H7 (cell line): ENCODE data around the gene PRR13. TPM values are rescaled to one million over a fixed set of nuclear protein-coding genes. Genes with fewer than 3 reads are reported as not detected.
"Not testable (repeated sequence)": the region's sequence is repeated elsewhere in the genome, so short reads cannot be mapped to it uniquely, and the experiment has no call there.

Source experiments
- DNase-seq: peaks from one replicate; pipeline ENCODE4 v3.0.0; 2012
- H3K27me3 ChIP-seq: 2 replicates; pipeline ENCODE4 v1.6.0; 2011; ENCODE audit warnings: mild to moderate bottlenecking, low read length; ENCODE audit not compliant: control insufficient read depth, insufficient read depth
- H3K36me3 ChIP-seq: replicated peaks from 2 replicates; pipeline ENCODE4 v1.5.1; 2011; ENCODE audit warnings: low read length; ENCODE audit not compliant: control insufficient read depth, insufficient read depth
- H3K4me3 ChIP-seq: 2 replicates; pipeline ENCODE4 v1.5.1; 2011; ENCODE audit warnings: low read depth, mild to moderate bottlenecking, control low read depth, low read length, moderate library complexity; ENCODE audit not compliant: insufficient read depth
- total RNA-seq: library from RNA; depleted of rRNA; stranded (reverse); fragments of >200 nt; shearing (Covaris generic); gene quantifications from 2 replicates; pipeline ENCODE4 v1.2.3, GENCODE V29; 2014

The PRR13 gene
- total RNA-seq, 1 experiment from 2014 or later, result 130 TPM

GRCh38 chr12:53424626-53425514 lies 16.7 kb upstream of the PRR13 start:
- no peak overlapping the region for H3K4me3 ChIP-seq
- H3K27me3 ChIP-seq, result no peaks in the 10 kb centered on the region
- DNase-seq, result no peak
- no peaks in the 10 kb centered on the region for H3K36me3 ChIP-seq

- no peak for DNase-seq
- Histone ChIP-seq H3K36me3 (no peaks in the 10 kb centered on the region), H3K4me3 (no peak overlapping the region)
Observed at GRCh38 chr12:53425515-53426150, 15.9 kb upstream of the PRR13 start.

GRCh38 chr12:53427905-53428594 lies 13.5 kb upstream of the PRR13 start:
- Histone ChIP-seq H3K4me3 (no peak overlapping the region), H3K27me3 (no peaks in the 10 kb centered on the region), H3K36me3 (no peaks in the 10 kb centered on the region)
- DNase-seq, result no peak

More at GRCh38 chr12:53425515-53426150, 15.9 kb upstream of the PRR13 start:
- no peaks in the 10 kb centered on the region for H3K27me3 ChIP-seq

- no peaks in the 10 kb centered on the region for H3K36me3 ChIP-seq
- no peaks in the 10 kb centered on the region for H3K27me3 ChIP-seq
- no peak for DNase-seq
- H3K4me3 ChIP-seq, result no peak overlapping the region
Observed at GRCh38 chr12:53428741-53429140, 12.8 kb upstream of the PRR13 start.

- DNase-seq, result no peak
- H3K4me3 ChIP-seq, result no peak overlapping the region
- H3K36me3 ChIP-seq, result no peaks in the 10 kb centered on the region
- no peaks in the 10 kb centered on the region for H3K27me3 ChIP-seq
Observed at GRCh38 chr12:53430116-53430515, 11.4 kb upstream of the PRR13 start.

GRCh38 chr12:53431187-53431586 lies 10.3 kb upstream of the PRR13 start:
- DNase-seq, result no peak
- no peak overlapping the region for H3K4me3 ChIP-seq
- H3K27me3 ChIP-seq, result no peaks in the 10 kb centered on the region
- H3K36me3 ChIP-seq, result no peaks in the 10 kb centered on the region

- DNase-seq, H3K27me3 ChIP-seq, H3K4me3 ChIP-seq, H3K36me3 ChIP-seq: not testable (repeated sequence)
Observed at GRCh38 chr12:53435326-53435725, 6.2 kb upstream of the PRR13 start.

- not testable (repeated sequence) for H3K27me3 ChIP-seq, H3K36me3 ChIP-seq, H3K4me3 ChIP-seq, DNase-seq
Observed at GRCh38 chr12:53439582-53439981, 2.0 kb upstream of the PRR13 start.

- Histone ChIP-seq H3K4me3 (no peak overlapping the region), H3K27me3 (no peaks in the 10 kb centered on the region), H3K36me3 (peaks cover 9% of the 10 kb centered on the region)
- no peak for DNase-seq
Observed at GRCh38 chr12:53443955-53444354, 2.4 kb downstream of the PRR13 start.

- not testable (repeated sequence) for H3K36me3 ChIP-seq, H3K4me3 ChIP-seq
Observed at GRCh38 chr12:53444593-53445325, 3.2 kb downstream of the PRR13 start.

GRCh38 chr12:53450936-53451335 lies 9.4 kb downstream of the PRR13 start:
- H3K36me3 ChIP-seq, result peaks cover 21% of the 10 kb centered on the region
- H3K4me3 ChIP-seq, result no peak overlapping the region
- H3K27me3 ChIP-seq, result no peaks in the 10 kb centered on the region
- no peak for DNase-seq

More at GRCh38 chr12:53444593-53445325, 3.2 kb downstream of the PRR13 start:
- H3K27me3 ChIP-seq, DNase-seq: not testable (repeated sequence)

- DNase-seq, result peak; percentile 97
- H3K36me3 ChIP-seq, result peaks cover 24% of the 10 kb centered on the region
- peak within 1 kb of the TSS; percentile 90 for H3K4me3 ChIP-seq
- no peaks in the 10 kb centered on the region for H3K27me3 ChIP-seq
Observed at GRCh38 chr12:53451661-53452158, 10.2 kb downstream of the PRR13 start, which contains the start of gene PCBP2. Gene PCBP2, plus strand, starts transcription at chr12:53452102. Its CDS starts 2,699 bp downstream, at chr12:53454801.

- Histone ChIP-seq H3K36me3 (peaks cover 31% of the 10 kb centered on the region), H3K27me3 (no peaks in the 10 kb centered on the region), H3K4me3 (peak overlapping the region; percentile 90)
- DNase-seq, result peak; percentile 96
Observed at GRCh38 chr12:53452159-53453077, 10.9 kb downstream of the PRR13 start.
